ENCODE measurements around the gene SRGN.

GRCh38 chr10:69107176-69107490 lies 19.2 kb downstream of the SRGN start:
- TF ChIP-seq CTCF (IDR thresholded peaks at IDR 0.05; ENCODE audit: low read length) (no peak), EZH2 (IDR thresholded peaks at IDR 0.05; ENCODE audit: borderline replicate concordance, low read length) (no peak)
